A549 (cell line): ENCODE data around the gene SMIM15. TPM values are rescaled to one million over a fixed set of nuclear protein-coding genes. Genes with fewer than 3 reads are reported as not detected.

Source experiments
- ATAC-seq, 2 experiments: fragments of 200-7000 bp in 1 of 2; fragments of >200 bp in 1 of 2; cut with Nextera tagmentation in 1 of 2; cut with Tn5 transposase in 1 of 2; 3 replicates each; pipeline versions ENCODE4 v1.8.0 to v1.9.1; 2018 to 2020; ENCODE audit warnings: mild to moderate bottlenecking in 1 of 2, moderate library complexity in 1 of 2
- CTCF ChIA-PET: fragments of 300-600 bp; sonication (Branson Sonifier 250); formaldehyde crosslinking; extraction: SDS; loops from one replicate; lab custom pipeline; 2021; ENCODE audit warnings: antibody characterized with exemption, inconsistent platforms; lab: Yijun Ruan, JAX
- POLR2A ChIA-PET: fragments of 350-600 bp; formaldehyde crosslinking; extraction: SDS; loops from one replicate; lab custom pipeline; 2021; ENCODE audit warnings: antibody characterized with exemption, inconsistent platforms; lab: Yijun Ruan, JAX
- DNase-seq, 2 experiments: peaks; one replicate each; pipeline versions ENCODE4 v3.0.0 to v3.0.0-alpha.2; 2011 to 2016; ENCODE audit warnings: low read depth in 1 of 2, low spot score in 1 of 2
- FAIRE-seq: peaks from 2 replicates; lab custom pipeline; 2011; peaks lifted over from hg19 to GRCh38; lab: Jason Lieb, UNC
- H3K27ac ChIP-seq, 2 experiments: fragments of >200 bp; sonication (Bioruptor Twin); formaldehyde crosslinking; 3 replicates each; pipeline ENCODE4 v1.5.1; 2016 to 2017
- H3K4me1 ChIP-seq: fragments of >200 bp; sonication (Bioruptor Twin); formaldehyde crosslinking; 3 replicates; pipeline ENCODE4 v1.6.1; 2016
- H3K4me2 ChIP-seq: fragments of >200 bp; sonication (Bioruptor Twin); formaldehyde crosslinking; 3 replicates; pipeline ENCODE4 v1.6.1; 2016
- H3K4me3 ChIP-seq: fragments of >200 bp; sonication (Bioruptor Twin); formaldehyde crosslinking; 3 replicates; pipeline ENCODE4 v1.5.1; 2016
- H3K9me3 ChIP-seq: fragments of >200 bp; sonication (Bioruptor Twin); formaldehyde crosslinking; 3 replicates; pipeline ENCODE4 v1.6.1; 2016
- CEBPB ChIP-seq, 2 experiments: fragments of >200 bp in 1 of 2; sonication (Bioruptor Twin) in 1 of 2; formaldehyde crosslinking in 1 of 2; IDR thresholded peaks; 2 replicates each; pipeline ENCODE4 v1.6.1; 2012 to 2016
- FOSL2 ChIP-seq, 2 experiments: fragments of 450-650 bp in 1 of 2; fragments of >200 bp in 1 of 2; sonication (Bioruptor Twin) in 1 of 2; formaldehyde crosslinking; IDR thresholded peaks; 2 replicates each; pipeline versions ENCODE4 v1.5.0 to v1.6.1; 2016 to 2020; ENCODE audit warnings: mild to moderate bottlenecking in 1 of 2, moderate library complexity in 1 of 2
- FOXS1 ChIP-seq: fragments of 250-450 bp; sonication (Bioruptor Pico); IDR thresholded peaks from 2 replicates; pipeline ENCODE4 v1.5.0; 2020; ENCODE audit warnings: mild to moderate bottlenecking, moderate library complexity
- GATA3 ChIP-seq: IDR thresholded peaks from 2 replicates; pipeline ENCODE4 v1.6.1; 2012; ENCODE audit warnings: borderline replicate concordance
- HDAC2 ChIP-seq: fragments of 200-600 bp; sonication (generic); IDR thresholded peaks from 2 replicates; pipeline ENCODE4 v1.6.1; 2016
- HOXA7 ChIP-seq: fragments of 250-450 bp; sonication (Bioruptor Pico); IDR thresholded peaks from 2 replicates; pipeline ENCODE4 v1.5.0; 2020; ENCODE audit warnings: mild to moderate bottlenecking, moderate library complexity
- HOXB13 ChIP-seq: fragments of 250-450 bp; sonication (Bioruptor Pico); IDR thresholded peaks from 2 replicates; pipeline ENCODE4 v1.5.0; 2020; ENCODE audit warnings: low read depth, mild to moderate bottlenecking, moderate library complexity
- JUNB ChIP-seq: fragments of >200 bp; sonication (Bioruptor Twin); formaldehyde crosslinking; IDR thresholded peaks from 2 replicates; pipeline ENCODE4 v1.6.1; 2016
- KDM1A ChIP-seq: fragments of 200-600 bp; sonication (generic); IDR thresholded peaks from 2 replicates; pipeline ENCODE4 v1.6.1; 2016; ENCODE audit warnings: low read depth, mild to moderate bottlenecking
- MAFK ChIP-seq: fragments of 450-650 bp; IDR thresholded peaks from 2 replicates; pipeline ENCODE4 v1.6.1; 2014; ENCODE audit not compliant: partially characterized antibody
- NFE2L2 ChIP-seq: fragments of 150-350 bp; conservative IDR thresholded peaks from 2 replicates; pipeline ENCODE4 v1.6.1; 2014; ENCODE audit warnings: low read length
- POLR2A ChIP-seq: IDR thresholded peaks from 2 replicates; pipeline ENCODE4 v1.6.1; 2012; ENCODE audit warnings: mild to moderate bottlenecking, low read length
- RARB ChIP-seq: fragments of 250-450 bp; sonication (Bioruptor Pico); IDR thresholded peaks from 2 replicates; pipeline ENCODE4 v1.8.0; 2021; ENCODE audit warnings: mild to moderate bottlenecking, moderate library complexity
- RNF2 ChIP-seq: fragments of 200-600 bp; sonication (generic); IDR thresholded peaks from 2 replicates; pipeline ENCODE4 v1.6.1; 2016; ENCODE audit warnings: low read depth, mild to moderate bottlenecking, antibody characterized with exemption, moderate library complexity, borderline replicate concordance
- SREBF2 ChIP-seq: fragments of 450-650 bp; IDR thresholded peaks from 2 replicates; pipeline ENCODE4 v1.6.1; 2014; ENCODE audit warnings: mild to moderate bottlenecking, moderate library complexity
- TFCP2L1 ChIP-seq: fragments of 250-450 bp; sonication (Bioruptor Pico); IDR thresholded peaks from 2 replicates; pipeline ENCODE4 v1.5.0; 2021; ENCODE audit warnings: mild to moderate bottlenecking
- ZNF302 ChIP-seq: fragments of 250-450 bp; sonication (Bioruptor Pico); IDR thresholded peaks from 2 replicates; pipeline ENCODE4 v1.9.0; 2021; ENCODE audit warnings: inconsistent platforms, mild to moderate bottlenecking, moderate library complexity
- ZSCAN20 ChIP-seq: fragments of 250-450 bp; sonication (Bioruptor Pico); IDR thresholded peaks from 2 replicates; pipeline ENCODE4 v1.8.0; 2022; ENCODE audit warnings: mild to moderate bottlenecking, moderate library complexity
- WGBS: methylation state at CpG from one replicate; pipeline ENCODE4 v1.1.6; 2017; ENCODE audit errors: missing lambda C conversion rate; 5-methylcytosine and 5-hydroxymethylcytosine counted together
- polyA plus RNA-seq, 4 experiments: library from polyadenylated mRNA; depleted of rRNA in 3 of 4; stranded (reverse); fragments of >200 nt; fragmentation: RNase III in 1 of 4; extraction: RNeasy Plus Mini Kit Qiagen cat#74134 plus additional on column Dnase treatment in 1 of 4; gene quantifications; 2 replicates in 3 of 4; 3 replicates in 1 of 4; pipeline ENCODE4 v1.2.3, GENCODE V29; 2011 to 2017
- TF ChIP-seq, protein P1 (sequence below): IDR thresholded peaks from 2 replicates; pipeline ENCODE4 v1.6.1; 2012
- TF ChIP-seq, protein P2 (sequence below): fragments of 250-450 bp; sonication (Bioruptor Pico); IDR thresholded peaks from 2 replicates; pipeline ENCODE4 v1.5.0; 2020; ENCODE audit warnings: low read depth, mild to moderate bottlenecking, moderate library complexity
- TF ChIP-seq, protein P3 (sequence below): fragments of >200 bp; sonication (Bioruptor Twin); formaldehyde crosslinking; IDR thresholded peaks from 3 replicates; pipeline ENCODE4 v1.6.1; 2016
- TF ChIP-seq, protein P4 (sequence below): fragments of 450-650 bp; IDR thresholded peaks from 2 replicates; pipeline ENCODE4 v1.6.1; 2014; ENCODE audit warnings: antibody characterized with exemption
- TF ChIP-seq, protein P5 (sequence below): fragments of >200 bp; sonication (Bioruptor Twin); formaldehyde crosslinking; IDR thresholded peaks from 2 replicates; pipeline ENCODE4 v1.6.1; 2016
- TF ChIP-seq, protein P6 (sequence below): fragments of 150-350 bp; IDR thresholded peaks from 2 replicates; pipeline ENCODE4 v1.6.1; 2014; ENCODE audit warnings: low read depth, mild to moderate bottlenecking, low read length

SMIM15 gene
- polyA plus RNA-seq, 2 of the 4 experiments (the other 2 are of a cell fraction): 58.0 to 131 TPM

DNA sequence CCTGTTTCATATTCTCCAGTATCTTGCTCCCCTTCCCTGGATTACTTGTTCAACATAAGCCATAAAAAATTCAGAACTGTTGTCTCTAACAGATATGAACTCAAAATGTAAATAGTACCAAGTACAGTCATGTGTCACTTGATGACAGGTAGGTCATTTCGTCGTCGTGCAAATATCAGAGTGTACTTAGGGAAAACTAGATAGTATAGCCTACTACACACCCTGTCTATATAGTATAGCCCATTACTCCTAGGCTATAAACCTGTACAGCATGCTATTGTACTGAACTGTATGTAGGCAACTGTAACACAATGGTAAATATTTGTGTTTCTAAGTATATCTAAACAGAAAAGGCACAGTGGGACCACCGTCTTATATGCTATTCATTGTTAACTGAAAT is 39.1 kb downstream of the SMIM15 start:
- 91% methylated on average over 4 of the region's 4 CpGs for WGBS
- H3K4me3 ChIP-seq: no peak overlapping the region
- H3K27ac ChIP-seq: no peak overlapping the region
- DNase-seq (no peak), FAIRE-seq (no peak), ATAC-seq (no peak)
- no peak overlapping the region for H3K4me2 ChIP-seq
- POLR2A ChIA-PET: no interaction called here
- H3K9me3 ChIP-seq: no peaks in the 10 kb centered on the region
- CTCF ChIA-PET: no interaction called here
- H3K4me1 ChIP-seq: no peaks in the 10 kb centered on the region
- TF ChIP-seq GATA3: no peak
- TF ChIP-seq, protein P1, sequence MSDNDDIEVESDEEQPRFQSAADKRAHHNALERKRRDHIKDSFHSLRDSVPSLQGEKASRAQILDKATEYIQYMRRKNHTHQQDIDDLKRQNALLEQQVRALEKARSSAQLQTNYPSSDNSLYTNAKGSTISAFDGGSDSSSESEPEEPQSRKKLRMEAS: no peak
- no peak for TF ChIP-seq FOSL2 (IDR thresholded peaks at IDR 0.05)
- TF ChIP-seq FOSL2 (CRISPR knock-in tag; IDR thresholded peaks at IDR 0.05): no peak
- TF ChIP-seq, protein P2, sequence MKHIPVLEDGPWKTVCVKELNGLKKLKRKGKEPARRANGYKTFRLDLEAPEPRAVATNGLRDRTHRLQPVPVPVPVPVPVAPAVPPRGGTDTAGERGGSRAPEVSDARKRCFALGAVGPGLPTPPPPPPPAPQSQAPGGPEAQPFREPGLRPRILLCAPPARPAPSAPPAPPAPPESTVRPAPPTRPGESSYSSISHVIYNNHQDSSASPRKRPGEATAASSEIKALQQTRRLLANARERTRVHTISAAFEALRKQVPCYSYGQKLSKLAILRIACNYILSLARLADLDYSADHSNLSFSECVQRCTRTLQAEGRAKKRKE (CRISPR knock-in tag): no peak
- no peak for TF ChIP-seq HOXA7 (CRISPR knock-in tag)
- TF ChIP-seq, protein P3, sequence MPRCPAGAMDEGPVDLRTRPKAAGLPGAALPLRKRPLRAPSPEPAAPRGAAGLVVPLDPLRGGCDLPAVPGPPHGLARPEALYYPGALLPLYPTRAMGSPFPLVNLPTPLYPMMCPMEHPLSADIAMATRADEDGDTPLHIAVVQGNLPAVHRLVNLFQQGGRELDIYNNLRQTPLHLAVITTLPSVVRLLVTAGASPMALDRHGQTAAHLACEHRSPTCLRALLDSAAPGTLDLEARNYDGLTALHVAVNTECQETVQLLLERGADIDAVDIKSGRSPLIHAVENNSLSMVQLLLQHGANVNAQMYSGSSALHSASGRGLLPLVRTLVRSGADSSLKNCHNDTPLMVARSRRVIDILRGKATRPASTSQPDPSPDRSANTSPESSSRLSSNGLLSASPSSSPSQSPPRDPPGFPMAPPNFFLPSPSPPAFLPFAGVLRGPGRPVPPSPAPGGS: no peak
- TF ChIP-seq CEBPB (IDR thresholded peaks at IDR 0.05): no peak
- no peak for TF ChIP-seq KDM1A
- no peak for TF ChIP-seq POLR2A
- TF ChIP-seq RARB (CRISPR knock-in tag): no peak
- TF ChIP-seq, protein P4, sequence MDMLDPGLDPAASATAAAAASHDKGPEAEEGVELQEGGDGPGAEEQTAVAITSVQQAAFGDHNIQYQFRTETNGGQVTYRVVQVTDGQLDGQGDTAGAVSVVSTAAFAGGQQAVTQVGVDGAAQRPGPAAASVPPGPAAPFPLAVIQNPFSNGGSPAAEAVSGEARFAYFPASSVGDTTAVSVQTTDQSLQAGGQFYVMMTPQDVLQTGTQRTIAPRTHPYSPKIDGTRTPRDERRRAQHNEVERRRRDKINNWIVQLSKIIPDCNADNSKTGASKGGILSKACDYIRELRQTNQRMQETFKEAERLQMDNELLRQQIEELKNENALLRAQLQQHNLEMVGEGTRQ: no peak
- no peak for TF ChIP-seq ZNF302 (CRISPR knock-in tag)
- no peak for TF ChIP-seq TFCP2L1 (CRISPR knock-in tag)
- TF ChIP-seq MAFK: no peak
- TF ChIP-seq, protein P5, sequence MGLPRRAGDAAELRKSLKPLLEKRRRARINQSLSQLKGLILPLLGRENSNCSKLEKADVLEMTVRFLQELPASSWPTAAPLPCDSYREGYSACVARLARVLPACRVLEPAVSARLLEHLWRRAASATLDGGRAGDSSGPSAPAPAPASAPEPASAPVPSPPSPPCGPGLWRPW: no peak
- TF ChIP-seq RNF2: no peak
- no peak for TF ChIP-seq HDAC2

DNA sequence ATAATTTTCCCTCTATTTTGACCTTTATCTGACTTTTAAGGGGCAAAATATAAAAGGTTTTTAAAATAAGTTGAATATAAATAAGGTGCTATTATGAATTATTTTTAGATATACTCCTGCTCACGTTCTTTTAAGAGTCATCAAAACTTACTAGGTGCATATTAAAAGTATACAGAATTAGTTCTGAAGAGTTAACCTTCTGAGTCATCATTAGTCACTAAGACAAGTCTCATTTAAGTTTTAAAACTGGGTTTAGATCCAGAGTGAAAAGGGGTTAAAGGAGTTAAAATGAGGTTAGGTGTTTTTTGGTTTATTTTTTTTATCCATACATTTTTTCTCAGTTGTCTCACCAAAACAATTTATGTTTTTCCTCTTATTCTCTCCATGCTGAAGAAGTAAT is 41.7 kb downstream of the SMIM15 start:
- FAIRE-seq: no peak

More for the DNA sequence above, 41.7 kb downstream of the SMIM15 start:
- Histone ChIP-seq H3K4me2 (no peak overlapping the region), H3K9me3 (no peaks in the 10 kb centered on the region), H3K27ac (no peak overlapping the region), H3K4me1 (no peaks in the 10 kb centered on the region), H3K4me3 (no peak overlapping the region)
- TF ChIP-seq SREBF2: no peak
- no peak for TF ChIP-seq FOSL2 (IDR thresholded peaks at IDR 0.05)
- TF ChIP-seq FOSL2 (CRISPR knock-in tag; IDR thresholded peaks at IDR 0.05): no peak
- no peak for TF ChIP-seq HOXB13 (CRISPR knock-in tag)
- TF ChIP-seq ZSCAN20 (CRISPR knock-in tag): no peak
- no peak for TF ChIP-seq NFE2L2
- no peak for TF ChIP-seq FOXS1 (CRISPR knock-in tag)
- TF ChIP-seq JUNB: no peak
- TF ChIP-seq, protein P6, sequence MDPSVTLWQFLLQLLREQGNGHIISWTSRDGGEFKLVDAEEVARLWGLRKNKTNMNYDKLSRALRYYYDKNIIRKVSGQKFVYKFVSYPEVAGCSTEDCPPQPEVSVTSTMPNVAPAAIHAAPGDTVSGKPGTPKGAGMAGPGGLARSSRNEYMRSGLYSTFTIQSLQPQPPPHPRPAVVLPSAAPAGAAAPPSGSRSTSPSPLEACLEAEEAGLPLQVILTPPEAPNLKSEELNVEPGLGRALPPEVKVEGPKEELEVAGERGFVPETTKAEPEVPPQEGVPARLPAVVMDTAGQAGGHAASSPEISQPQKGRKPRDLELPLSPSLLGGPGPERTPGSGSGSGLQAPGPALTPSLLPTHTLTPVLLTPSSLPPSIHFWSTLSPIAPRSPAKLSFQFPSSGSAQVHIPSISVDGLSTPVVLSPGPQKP: no peak
- DNase-seq: no peak
- ChIA-PET POLR2A (no interaction called here), CTCF (interaction anchor here (1.1 kb wide), 1 partner anchor 15 kb away, joined by 3 read pairs; no protein-coding TSS in a partner anchor)
- ATAC-seq: no peak
- 67% methylated on average over 1 of the region's 1 CpG for WGBS
